Testis (tissue), 3 donors: ENCODE results near the gene TAB2. TPM values are rescaled to one million over a fixed set of nuclear protein-coding genes. Genes with fewer than 3 reads are reported as not detected.

Experiments
- DNase-seq: peaks from one replicate; pipeline ENCODE4 v3.0.0-alpha.2; 2019
- H3K27ac ChIP-seq, 2 donors: fragments of 200-600 bp; sonication (generic); one replicate each; pipeline ENCODE4 v1.5.1; 2019
- H3K27me3 ChIP-seq: fragments of 200-600 bp; sonication (generic); one replicate; pipeline ENCODE4 v1.5.1; 2019
- H3K36me3 ChIP-seq: fragments of 200-600 bp; sonication (generic); one replicate; pipeline ENCODE4 v1.5.1; 2017; ENCODE audit warnings: low read depth; ENCODE audit errors: missing control alignments
- H3K4me1 ChIP-seq: fragments of 200-600 bp; sonication (generic); one replicate; pipeline ENCODE4 v1.5.1; 2019
- H3K4me3 ChIP-seq, 2 donors: fragments of 200-600 bp; sonication (generic); one replicate each; pipeline ENCODE4 v1.5.1; 2017 to 2019
- H3K9me3 ChIP-seq: fragments of 200-600 bp; sonication (generic); one replicate; pipeline ENCODE4 v1.5.1; 2017
- CTCF ChIP-seq, 3 experiments: fragments of 450-650 bp in 2 of 3; fragments of 200-600 bp in 1 of 3; sonication (generic) in 1 of 3; IDR thresholded peaks; one replicate each; pipeline ENCODE4 v1.5.1; 2016 to 2019; ENCODE audit warnings: antibody characterized with exemption in 3 of 3, mild to moderate bottlenecking in 2 of 3, moderate library complexity in 1 of 3
- POLR2A ChIP-seq: fragments of 450-650 bp; IDR thresholded peaks from one replicate; pipeline ENCODE4 v1.6.1; 2017; ENCODE audit warnings: antibody characterized with exemption, mild to moderate bottlenecking, moderate library complexity
- WGBS, 2 donors: methylation state at CpG; one replicate each; pipeline ENCODE4 v1.1.5; 2018; 5-methylcytosine and 5-hydroxymethylcytosine counted together
- intact Hi-C: fragments of 100-400 bp; cut with DNase I; formaldehyde crosslinking; loops from one replicate; pipeline ENCODE4 v1.15.1; 2023; ENCODE audit warnings: low total_unique reads
- polyA plus RNA-seq: library from polyadenylated mRNA; stranded (reverse); fragments of 350-450 nt; fragmentation: Illumina TruSeq; extraction: RNeasy Lipid Tissue Mini Kit (QIAGEN cat#74804); gene quantifications from one replicate; pipeline ENCODE4 v1.2.3, GENCODE V29; 2014; ENCODE audit warnings: low read depth, low replicate concordance; ENCODE audit not compliant: insufficient read depth
- total RNA-seq, 2 donors: library from RNA; depleted of rRNA; stranded (reverse); fragments of >200 nt; gene quantifications; one replicate each; pipeline ENCODE4 v1.2.3, GENCODE V29; 2016

Gene TAB2
- total and polyA plus RNA-seq, 3 donors from 2014 or later: 45.1 to 84.7 (median 61.0) TPM

GRCh38 chr6:149405823-149406765 lies 88.6 kb downstream of the TAB2 start:
- Histone ChIP-seq H3K36me3 (no peaks in the 10 kb centered on the region), H3K4me1 (no peaks in the 10 kb centered on the region), H3K4me3 (no peak overlapping the region), H3K9me3 (no peaks in the 10 kb centered on the region), H3K27ac (no peak overlapping the region), H3K27me3 (no peaks in the 10 kb centered on the region)
- no peak for DNase-seq
- intact Hi-C loops: no loop called here
- TF ChIP-seq POLR2A (no peak), CTCF (IDR thresholded peaks at IDR 0.05) (no peak)
- 84 to 88% methylated on average over 5 of the region's 5 CpGs for WGBS, 2 donors

- Histone ChIP-seq H3K4me1 (no peaks in the 10 kb centered on the region), H3K9me3 (no peaks in the 10 kb centered on the region), H3K36me3 (no peaks in the 10 kb centered on the region), H3K27me3 (no peaks in the 10 kb centered on the region), H3K4me3 (no peak overlapping the region), H3K27ac (no peak overlapping the region)
- intact Hi-C loops: no loop called here
- 85 to 92% methylated on average over 3 of the region's 3 CpGs for whole genome bisulfite sequencing, 2 donors
- no peak for DNase-seq
- TF ChIP-seq POLR2A (no peak), CTCF (IDR thresholded peaks at IDR 0.05) (no peak)
Measured at GRCh38 chr6:149409617-149410016, 92.1 kb downstream of the TAB2 start.

- no peak overlapping the region for H3K27ac ChIP-seq
- intact Hi-C loops: no loop called here
- H3K9me3 ChIP-seq: no peaks in the 10 kb centered on the region
- no peaks in the 10 kb centered on the region for H3K27me3 ChIP-seq
- no peak overlapping the region for H3K4me3 ChIP-seq
- H3K36me3 ChIP-seq: no peaks in the 10 kb centered on the region
- no peaks in the 10 kb centered on the region for H3K4me1 ChIP-seq
- TF ChIP-seq CTCF (IDR thresholded peaks at IDR 0.05): no peak
- no peak for TF ChIP-seq POLR2A
- no peak for DNase-seq
Measured at GRCh38 chr6:149410557-149410956, 93.0 kb downstream of the TAB2 start.

- Histone ChIP-seq H3K9me3 (no peaks in the 10 kb centered on the region), H3K27me3 (no peaks in the 10 kb centered on the region), H3K36me3 (no peaks in the 10 kb centered on the region), H3K4me1 (no peaks in the 10 kb centered on the region), H3K4me3 (no peak overlapping the region), H3K27ac (no peak overlapping the region)
- intact Hi-C loops: no loop called here
- TF ChIP-seq POLR2A (no peak), CTCF (IDR thresholded peaks at IDR 0.05) (no peak)
- no peak for DNase-seq
- 77 to 91% methylated on average over 4 of the region's 4 CpGs for WGBS, 2 donors
Measured at GRCh38 chr6:149414009-149414408, 96.5 kb downstream of the TAB2 start.

- TF ChIP-seq CTCF (IDR thresholded peaks at IDR 0.05) (no peak), POLR2A (no peak)
- H3K36me3 ChIP-seq: no peaks in the 10 kb centered on the region
- DNase-seq: no peak
- no peak overlapping the region for H3K27ac ChIP-seq
- H3K9me3 ChIP-seq: no peaks in the 10 kb centered on the region
- H3K27me3 ChIP-seq: no peaks in the 10 kb centered on the region
- WGBS, 2 donors: 81 to 86% methylated on average over 4 of the region's 4 CpGs
- no peak overlapping the region for H3K4me3 ChIP-seq
- intact Hi-C loops: no loop called here
- H3K4me1 ChIP-seq: no peaks in the 10 kb centered on the region
Measured at GRCh38 chr6:149414821-149415220, 97.3 kb downstream of the TAB2 start.
